ENCODE data around the gene VAMP5.
"Not testable (repeated sequence)": the region's sequence is repeated elsewhere in the genome, so short reads cannot be mapped to it uniquely, and the experiment has no call there.

VAMP5 gene

GRCh38 chr2:85602476-85603234 lies 18.4 kb downstream of the VAMP5 start, which contains the start of gene TMEM150A:
TMEM150A (minus strand) TSS chr2:85602698; CDS start chr2:85601948, 750 bp downstream.
- peak; percentile 87 for DNase-seq

GRCh38 chr2:85604133-85604444 lies 19.9 kb downstream of the VAMP5 start:
- DNase-seq = not testable (repeated sequence)

GRCh38 chr2:85604568-85605339 lies 20.5 kb downstream of the VAMP5 start:
- DNase-seq = no peak

GRCh38 chr2:85605406-85606115 lies 21.3 kb downstream of the VAMP5 start:
- DNase-seq = no peak

- no peak for DNase-seq
Observed at GRCh38 chr2:85606116-85606455, 21.9 kb downstream of the VAMP5 start.

GRCh38 chr2:85607268-85608215 lies 23.3 kb downstream of the VAMP5 start:
- DNase-seq = no peak

- DNase-seq = no peak
Observed at GRCh38 chr2:85611217-85611704, 27.0 kb downstream of the VAMP5 start.

GRCh38 chr2:85611705-85612587 lies 27.7 kb downstream of the VAMP5 start, which contains the start of gene C2orf68:
C2orf68 (minus strand) TSS chr2:85612066; CDS start chr2:85611984, 82 bp downstream.
- peak; percentile 92 for DNase-seq

GRCh38 chr2:85613717-85614515 lies 29.7 kb downstream of the VAMP5 start:
- DNase-seq = no peak

- DNase-seq = not testable (repeated sequence)
Observed at GRCh38 chr2:85614757-85615156, 30.5 kb downstream of the VAMP5 start.

- DNase-seq = no peak
Observed at GRCh38 chr2:85615413-85615728, 31.1 kb downstream of the VAMP5 start.

- DNase-seq = not testable (repeated sequence)
Observed at GRCh38 chr2:85617723-85618122, 33.5 kb downstream of the VAMP5 start.

GRCh38 chr2:85619617-85620016 lies 35.4 kb downstream of the VAMP5 start:
- no peak for DNase-seq

GRCh38 chr2:85621338-85621737 lies 37.1 kb downstream of the VAMP5 start:
- DNase-seq = no peak

GRCh38 chr2:85623991-85624390 lies 39.8 kb downstream of the VAMP5 start:
- DNase-seq = no peak

- DNase-seq = no peak
Observed at GRCh38 chr2:85628658-85629057, 44.4 kb downstream of the VAMP5 start.

GRCh38 chr2:85631316-85631715 lies 47.1 kb downstream of the VAMP5 start:
- no peak for DNase-seq

GRCh38 chr2:85635011-85635410 lies 50.8 kb downstream of the VAMP5 start:
- no peak for DNase-seq

GRCh38 chr2:85635636-85636035 lies 51.4 kb downstream of the VAMP5 start:
- DNase-seq = no peak

GRCh38 chr2:85642725-85643124 lies 58.5 kb downstream of the VAMP5 start:
- DNase-seq = no peak
